Activated CD4-positive, alpha-beta memory T cell treated with anti-CD3 and anti-CD28 coated beads, Interleukin-2, amount 10 ng/mL, durations not matched to agents 7 days and 5 days (primary cell): ENCODE results near the gene ZFAND4. TPM values are rescaled to one million over a fixed set of nuclear protein-coding genes. Genes with fewer than 3 reads are reported as not detected.

Source experiments
- CTCF ChIA-PET: fragments of 350-600 bp; sonication (Branson Sonifier 250); formaldehyde crosslinking; loops from one replicate; lab custom pipeline; 2021; ENCODE audit warnings: antibody characterized with exemption, inconsistent platforms; lab: Charles Lee
- POLR2A ChIA-PET: fragments of 350-600 bp; sonication (Branson Sonifier 250); formaldehyde crosslinking; loops from one replicate; lab custom pipeline; 2021; ENCODE audit warnings: antibody characterized with exemption; lab: Charles Lee
- DNase-seq: peaks from one replicate; pipeline ENCODE4 v3.0.0-alpha.2; 2020
- H3K27ac Mint-ChIP-seq: one replicate; pipeline ENCODE4 v1.8.0; 2021; ENCODE audit warnings: mild to moderate bottlenecking, mixed read lengths
- H3K27me3 Mint-ChIP-seq: one replicate; pipeline ENCODE4 v1.8.0; 2021; ENCODE audit warnings: mixed read lengths
- H3K36me3 Mint-ChIP-seq: one replicate; pipeline ENCODE4 v1.8.0; 2021; ENCODE audit warnings: low read depth, mixed read lengths
- H3K4me1 Mint-ChIP-seq: one replicate; pipeline ENCODE4 v1.8.0; 2021; ENCODE audit warnings: mixed read lengths
- H3K4me3 Mint-ChIP-seq: one replicate; pipeline ENCODE4 v1.8.0; 2021; ENCODE audit warnings: mild to moderate bottlenecking, mixed read lengths
- H3K9me3 Mint-ChIP-seq: one replicate; pipeline ENCODE4 v1.8.0; 2021; ENCODE audit warnings: mixed read lengths
- total RNA-seq, 2 experiments: library from RNA; stranded (reverse); gene quantifications; one replicate each; pipeline ENCODE4 v1.2.3, GENCODE V29; 2021

ZFAND4 gene
- total RNA-seq, 2 experiments from 2014 or later, result 19.6 to 19.7 TPM

DNA sequence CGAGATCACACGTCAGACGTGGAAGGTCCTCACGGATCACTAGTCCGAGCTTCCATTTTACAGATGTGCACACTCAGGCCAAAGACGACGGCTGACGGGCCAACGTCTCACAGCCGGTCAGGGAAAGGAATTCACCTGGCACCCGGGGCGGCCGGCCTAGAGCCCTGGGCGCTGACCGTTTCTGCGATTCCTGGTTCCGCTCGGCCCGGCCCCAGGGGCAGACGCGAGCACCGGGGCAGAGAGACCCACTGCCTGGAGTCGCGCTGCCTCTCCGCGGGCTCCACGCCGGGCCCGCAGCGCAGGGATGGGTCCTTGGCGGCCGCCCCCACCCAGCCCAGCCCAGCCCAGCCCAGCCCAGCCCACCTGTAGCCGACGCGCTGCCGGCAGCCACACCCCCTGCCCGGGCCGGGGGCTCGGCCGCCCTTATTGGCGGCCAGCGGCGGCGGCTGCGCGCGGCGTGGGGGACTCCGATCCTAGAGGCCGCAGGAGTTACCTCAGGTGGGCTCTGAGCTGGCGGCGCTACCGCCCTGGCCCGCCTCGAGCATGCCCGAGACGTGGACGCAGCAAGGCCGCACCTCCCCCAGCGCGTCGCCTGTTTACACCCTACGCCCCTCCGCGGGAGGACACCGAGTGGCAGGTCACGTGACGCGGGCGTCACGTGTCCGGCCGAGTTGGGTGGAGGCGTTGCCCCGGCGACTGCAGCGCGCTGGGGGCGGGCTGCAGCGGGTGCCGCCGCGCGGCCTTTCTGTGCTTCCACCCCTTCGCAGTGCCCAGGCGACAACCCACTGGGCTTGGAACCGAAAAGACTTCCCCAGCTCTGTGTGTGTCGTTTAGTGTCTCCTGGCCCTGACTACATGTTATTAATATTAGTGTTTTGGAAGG, 78.1 kb downstream of the ZFAND4 start:
- Mint-ChIP-seq H3K27ac (peak overlapping the region; percentile 67), H3K27me3 (peaks cover 5% of the 10 kb centered on the region), H3K4me3 (peak overlapping the region; percentile 82), H3K4me1 (peaks cover 34% of the 10 kb centered on the region), H3K36me3 (peaks cover 6% of the 10 kb centered on the region), H3K9me3 (peaks cover 2% of the 10 kb centered on the region)
- ChIA-PET CTCF (interaction anchor here (0.7 kb wide), 1 partner anchor 32 kb away, joined by 3 read pairs; no protein-coding TSS in a partner anchor), POLR2A (interaction anchor here (1.7 to 3.8 kb wide), 2 partner anchors 14 to 175 kb away, joined by 4 to 40 read pairs; no protein-coding TSS in a partner anchor)
- peak; percentile 91 for DNase-seq

DNA sequence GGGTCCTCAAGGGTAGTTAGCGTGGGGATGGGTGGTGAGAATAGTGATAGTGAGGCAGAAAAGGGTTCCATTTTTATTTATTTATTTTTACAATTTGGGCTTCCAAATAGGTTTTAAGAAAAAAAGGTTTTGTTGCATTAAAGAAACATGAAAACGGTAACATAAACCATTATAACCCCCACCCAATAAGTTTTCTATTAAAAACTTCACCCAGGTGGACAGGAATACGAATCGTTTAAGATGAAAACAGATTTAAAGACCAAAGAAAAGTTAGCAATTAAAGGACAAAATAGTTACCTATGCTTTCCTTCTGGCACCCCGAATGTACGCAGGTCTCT, 78.7 kb downstream of the ZFAND4 start:
- Mint-ChIP-seq H3K27ac (peak overlapping the region; percentile 67), H3K27me3 (no peaks in the 10 kb centered on the region), H3K4me1 (peaks cover 34% of the 10 kb centered on the region), H3K9me3 (peaks cover 2% of the 10 kb centered on the region), H3K4me3 (peak overlapping the region; percentile 82), H3K36me3 (peaks cover 6% of the 10 kb centered on the region)
- no peak for DNase-seq
- CTCF ChIA-PET, result interaction anchor here (0.7 kb wide), 1 partner anchor 32 kb away, joined by 3 read pairs; no protein-coding TSS in a partner anchor
- POLR2A ChIA-PET, result interaction anchor here (1.7 to 3.8 kb wide), 2 partner anchors 13 to 174 kb away, joined by 4 to 40 read pairs; no protein-coding TSS in a partner anchor

DNA sequence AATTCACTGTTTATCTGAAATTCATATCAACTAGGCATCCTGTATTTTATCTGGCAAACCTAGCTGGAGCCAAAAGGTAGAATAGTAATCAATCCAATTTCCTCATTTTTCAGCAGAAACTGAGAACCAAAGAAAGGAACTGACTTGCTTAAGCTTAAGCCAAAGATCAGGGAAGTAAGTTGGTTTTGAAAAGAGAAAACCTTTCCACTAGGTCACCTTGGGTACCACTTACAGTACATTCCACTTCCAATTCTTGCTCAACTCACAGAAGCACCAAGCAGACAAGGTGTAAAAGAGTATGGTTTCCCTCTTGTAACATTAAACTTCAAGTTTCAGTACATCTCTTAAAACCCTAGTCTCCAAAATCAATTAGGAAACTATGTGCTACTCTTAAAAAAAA, 79.6 kb downstream of the ZFAND4 start:
- POLR2A ChIA-PET, result interaction anchor here (0.6 to 3.8 kb wide), 2 partner anchors 12 to 438 kb away, joined by 3 to 40 read pairs; no protein-coding TSS in a partner anchor
- Mint-ChIP-seq H3K9me3 (peaks cover 2% of the 10 kb centered on the region), H3K27me3 (no peaks in the 10 kb centered on the region), H3K4me3 (peak overlapping the region; percentile 82), H3K4me1 (peaks cover 34% of the 10 kb centered on the region), H3K36me3 (peaks cover 6% of the 10 kb centered on the region), H3K27ac (no peak overlapping the region)
- CTCF ChIA-PET, result interaction anchor here (1.2 kb wide), 1 partner anchor 12 kb away, joined by 3 read pairs; no protein-coding TSS in a partner anchor
- DNase-seq, result no peak

DNA sequence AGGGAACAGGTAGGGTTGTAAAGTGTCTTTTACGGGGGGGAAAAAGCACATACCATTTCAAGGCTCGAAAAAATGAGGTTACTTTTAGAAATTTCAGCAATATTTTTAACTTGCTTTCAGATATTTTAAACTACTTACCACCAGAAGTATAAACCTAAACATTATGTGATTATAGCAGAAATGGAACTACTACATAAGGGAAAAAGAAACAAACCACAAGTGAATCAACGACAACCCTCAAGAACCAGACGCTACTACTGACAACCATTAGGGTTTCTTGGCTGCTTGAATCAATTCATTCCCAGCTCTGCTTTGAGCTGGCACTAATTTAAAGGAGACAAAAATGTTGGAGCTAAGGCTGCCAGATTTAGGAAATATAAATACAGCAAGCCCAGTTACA, 80.1 kb downstream of the ZFAND4 start:
- peaks cover 8% of the 10 kb centered on the region for H3K36me3 Mint-ChIP-seq
- POLR2A ChIA-PET, result interaction anchor here (3.8 kb wide), 1 partner anchor 12 kb away, joined by 40 read pairs; no protein-coding TSS in a partner anchor
- peaks cover 2% of the 10 kb centered on the region for H3K9me3 Mint-ChIP-seq
- CTCF ChIA-PET, result interaction anchor here (1.2 kb wide), 1 partner anchor 12 kb away, joined by 3 read pairs; no protein-coding TSS in a partner anchor
- H3K27me3 Mint-ChIP-seq, result no peaks in the 10 kb centered on the region
- H3K4me3 Mint-ChIP-seq, result peak overlapping the region; percentile 43
- H3K27ac Mint-ChIP-seq, result peak overlapping the region; percentile 13
- no peak for DNase-seq
- H3K4me1 Mint-ChIP-seq, result peaks cover 34% of the 10 kb centered on the region

DNA sequence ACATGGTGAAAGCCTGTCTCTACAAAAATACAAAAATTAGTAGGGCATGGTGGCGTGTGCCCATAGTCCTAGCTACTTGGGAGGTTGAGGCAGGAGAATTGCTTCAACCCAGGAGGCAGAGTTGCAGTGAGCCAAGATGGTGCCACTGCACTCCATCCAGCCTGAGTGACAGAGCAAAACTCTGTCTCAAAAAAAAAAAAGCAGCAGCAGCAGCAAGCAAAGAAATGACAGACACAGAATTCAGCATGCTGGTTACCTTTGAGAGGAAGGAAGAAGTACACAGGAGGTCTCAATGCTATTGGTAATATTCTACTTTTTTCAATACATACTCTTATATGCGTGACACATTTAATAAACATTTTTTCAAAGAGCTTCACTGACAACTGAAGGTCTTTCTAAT, 81.3 kb downstream of the ZFAND4 start:
- H3K9me3 Mint-ChIP-seq, result peaks cover 7% of the 10 kb centered on the region

DNA sequence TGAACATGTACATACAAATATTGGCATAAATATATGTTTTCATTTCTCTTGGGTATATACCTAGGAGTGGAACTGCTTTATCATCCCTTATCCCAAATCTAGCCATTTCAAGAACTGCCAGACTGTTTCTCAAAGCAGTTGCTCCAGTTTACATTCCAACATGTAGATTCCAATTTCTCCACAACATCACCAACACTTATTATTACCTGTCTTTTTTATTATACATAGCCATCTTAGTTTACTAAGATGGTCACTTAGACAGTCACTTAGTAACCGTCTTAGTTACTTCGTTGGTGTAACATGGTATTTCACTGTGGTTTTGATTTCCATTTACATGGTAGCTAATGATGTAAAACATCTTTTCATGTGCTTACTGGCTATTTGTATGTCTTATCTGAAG, 82.7 kb downstream of the ZFAND4 start:
- H3K27me3 Mint-ChIP-seq, result peaks cover 3% of the 10 kb centered on the region
- no peak for DNase-seq
- peaks cover 25% of the 10 kb centered on the region for H3K4me1 Mint-ChIP-seq
- peaks cover 9% of the 10 kb centered on the region for H3K9me3 Mint-ChIP-seq
- ChIA-PET CTCF (no interaction called here), POLR2A (no interaction called here)
- H3K27ac Mint-ChIP-seq, result no peak overlapping the region
- no peak overlapping the region for H3K4me3 Mint-ChIP-seq
- peaks cover 20% of the 10 kb centered on the region for H3K36me3 Mint-ChIP-seq

More for the DNA sequence above, 81.3 kb downstream of the ZFAND4 start:
- H3K36me3 Mint-ChIP-seq, result peaks cover 12% of the 10 kb centered on the region
- no peak overlapping the region for H3K4me3 Mint-ChIP-seq
- H3K27ac Mint-ChIP-seq, result no peak overlapping the region
- POLR2A ChIA-PET, result no interaction called here
- CTCF ChIA-PET, result no interaction called here
- DNase-seq, result no peak
- H3K27me3 Mint-ChIP-seq, result no peaks in the 10 kb centered on the region
- H3K4me1 Mint-ChIP-seq, result peaks cover 34% of the 10 kb centered on the region

DNA sequence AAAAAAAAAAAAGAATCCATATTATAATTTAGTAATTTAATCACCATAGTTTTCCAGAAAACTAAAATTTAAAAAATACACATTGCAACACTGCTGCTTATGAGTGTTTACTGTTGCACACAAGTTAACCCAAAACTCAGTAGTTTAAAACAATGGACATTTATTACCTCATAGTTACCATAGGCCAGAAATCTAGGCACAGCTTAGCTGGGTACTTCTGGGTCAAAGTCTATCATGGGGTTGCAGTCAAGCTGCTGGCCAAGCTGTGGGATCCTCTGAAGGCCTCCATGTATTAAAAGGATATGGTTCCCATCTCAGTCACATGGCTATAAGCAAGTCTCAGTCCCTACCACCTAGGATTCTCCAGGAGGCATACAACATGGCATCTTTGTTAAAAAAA, 83.6 kb downstream of the ZFAND4 start:
- CTCF ChIA-PET, result no interaction called here
- H3K4me3 Mint-ChIP-seq, result no peak overlapping the region
- POLR2A ChIA-PET, result no interaction called here

DNA sequence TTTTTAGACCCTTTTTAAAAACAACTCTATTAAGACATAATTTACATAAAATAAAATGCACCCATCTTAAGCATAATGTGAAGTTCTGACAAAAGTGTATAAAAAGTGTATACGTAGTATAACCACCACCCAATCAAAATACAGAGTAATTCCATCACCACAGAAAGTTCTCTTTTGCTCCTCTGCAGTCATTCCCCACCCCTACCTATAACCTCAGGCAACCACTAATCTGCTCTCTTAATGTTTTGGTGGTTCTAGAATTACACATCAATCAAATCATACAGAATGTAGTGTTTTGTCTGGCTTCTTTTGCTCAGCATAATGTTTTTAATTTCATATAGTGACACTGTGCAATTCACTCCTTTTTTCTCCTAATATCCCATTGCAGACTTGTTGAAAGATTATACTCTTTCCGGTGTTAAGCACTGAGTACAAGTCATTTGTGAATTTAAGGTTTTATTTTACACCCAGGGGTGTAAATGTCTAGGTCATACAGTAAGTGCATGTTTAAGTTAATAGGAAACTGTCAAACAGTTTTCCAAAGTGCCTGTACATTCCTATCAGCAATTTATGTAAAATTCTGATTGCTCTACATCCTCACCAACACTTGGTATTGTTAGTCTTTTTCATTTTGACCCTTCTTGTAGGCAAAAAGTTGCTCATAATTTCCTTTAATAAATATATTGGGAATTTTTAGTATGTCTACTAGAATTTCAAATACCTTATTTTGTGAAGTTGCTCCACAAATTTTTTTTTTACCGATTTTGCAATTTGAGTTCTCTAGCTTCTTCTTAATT, 86.3 kb downstream of the ZFAND4 start:
- peaks cover 9% of the 10 kb centered on the region for H3K4me1 Mint-ChIP-seq
- DNase-seq, result no peak
- H3K9me3 Mint-ChIP-seq, result peaks cover 9% of the 10 kb centered on the region
- no peak overlapping the region for H3K27ac Mint-ChIP-seq
- H3K27me3 Mint-ChIP-seq, result peaks cover 3% of the 10 kb centered on the region
- H3K4me3 Mint-ChIP-seq, result no peak overlapping the region
- ChIA-PET CTCF (no interaction called here), POLR2A (no interaction called here)
- H3K36me3 Mint-ChIP-seq, result peaks cover 20% of the 10 kb centered on the region

More for the DNA sequence above, 83.6 kb downstream of the ZFAND4 start:
- Mint-ChIP-seq H3K4me1 (peaks cover 22% of the 10 kb centered on the region), H3K36me3 (peaks cover 20% of the 10 kb centered on the region), H3K9me3 (peaks cover 9% of the 10 kb centered on the region), H3K27ac (no peak overlapping the region), H3K27me3 (peaks cover 3% of the 10 kb centered on the region)
- no peak for DNase-seq

DNA sequence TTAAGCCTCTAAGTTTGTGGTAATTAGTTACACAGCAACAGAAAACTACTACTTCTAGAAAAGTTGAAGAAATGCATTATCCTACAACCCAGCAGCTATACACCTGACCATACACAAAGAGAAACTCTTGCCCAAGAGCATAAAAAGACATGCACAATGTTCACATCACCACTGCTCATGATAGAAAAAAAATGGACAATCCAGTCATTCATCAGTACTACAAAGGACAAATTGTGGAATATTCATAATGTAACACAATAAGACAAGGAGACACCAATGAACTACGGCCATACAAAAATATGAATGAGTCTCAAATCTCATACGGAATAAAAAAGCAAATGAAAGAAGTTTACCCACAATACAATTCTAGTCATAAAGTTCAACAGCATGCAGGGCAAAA, 87.4 kb downstream of the ZFAND4 start:
- peaks cover 9% of the 10 kb centered on the region for H3K9me3 Mint-ChIP-seq
- peaks cover 3% of the 10 kb centered on the region for H3K27me3 Mint-ChIP-seq
- peaks cover 20% of the 10 kb centered on the region for H3K4me1 Mint-ChIP-seq
- no peak for DNase-seq
- no peak overlapping the region for H3K4me3 Mint-ChIP-seq
- peaks cover 19% of the 10 kb centered on the region for H3K36me3 Mint-ChIP-seq
- ChIA-PET POLR2A (no interaction called here), CTCF (no interaction called here)
- no peak overlapping the region for H3K27ac Mint-ChIP-seq

DNA sequence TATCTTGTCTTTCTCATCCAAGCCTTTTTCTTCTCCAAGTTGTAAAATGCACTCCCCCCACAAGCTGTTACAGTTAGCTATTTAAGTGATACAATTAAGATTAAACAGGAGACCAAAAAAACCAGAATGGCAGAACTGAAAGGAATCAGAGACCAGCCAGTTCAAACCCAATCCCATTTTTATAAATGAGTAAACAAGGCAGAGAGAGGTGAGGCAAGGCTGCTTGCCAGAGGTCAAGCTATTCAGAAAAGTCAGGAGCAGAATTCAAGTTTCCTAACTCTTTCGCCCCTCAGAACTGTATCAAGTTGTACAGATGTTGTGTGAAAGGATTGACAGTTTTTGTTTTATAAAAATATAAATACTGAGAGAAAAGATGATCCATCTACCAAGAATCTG, 90.2 kb downstream of the ZFAND4 start:
- no peak for DNase-seq
- ChIA-PET POLR2A (interaction anchor here (3.0 to 3.8 kb wide), 2 partner anchors 11 to 25 kb away, joined by 10 to 40 read pairs; no protein-coding TSS in a partner anchor), CTCF (no interaction called here)
- H3K9me3 Mint-ChIP-seq, result peaks cover 7% of the 10 kb centered on the region
- no peak overlapping the region for H3K27ac Mint-ChIP-seq
- no peak overlapping the region for H3K4me3 Mint-ChIP-seq
- H3K27me3 Mint-ChIP-seq, result peaks cover 3% of the 10 kb centered on the region
- peaks cover 12% of the 10 kb centered on the region for H3K36me3 Mint-ChIP-seq
- H3K4me1 Mint-ChIP-seq, result peaks cover 30% of the 10 kb centered on the region

DNA sequence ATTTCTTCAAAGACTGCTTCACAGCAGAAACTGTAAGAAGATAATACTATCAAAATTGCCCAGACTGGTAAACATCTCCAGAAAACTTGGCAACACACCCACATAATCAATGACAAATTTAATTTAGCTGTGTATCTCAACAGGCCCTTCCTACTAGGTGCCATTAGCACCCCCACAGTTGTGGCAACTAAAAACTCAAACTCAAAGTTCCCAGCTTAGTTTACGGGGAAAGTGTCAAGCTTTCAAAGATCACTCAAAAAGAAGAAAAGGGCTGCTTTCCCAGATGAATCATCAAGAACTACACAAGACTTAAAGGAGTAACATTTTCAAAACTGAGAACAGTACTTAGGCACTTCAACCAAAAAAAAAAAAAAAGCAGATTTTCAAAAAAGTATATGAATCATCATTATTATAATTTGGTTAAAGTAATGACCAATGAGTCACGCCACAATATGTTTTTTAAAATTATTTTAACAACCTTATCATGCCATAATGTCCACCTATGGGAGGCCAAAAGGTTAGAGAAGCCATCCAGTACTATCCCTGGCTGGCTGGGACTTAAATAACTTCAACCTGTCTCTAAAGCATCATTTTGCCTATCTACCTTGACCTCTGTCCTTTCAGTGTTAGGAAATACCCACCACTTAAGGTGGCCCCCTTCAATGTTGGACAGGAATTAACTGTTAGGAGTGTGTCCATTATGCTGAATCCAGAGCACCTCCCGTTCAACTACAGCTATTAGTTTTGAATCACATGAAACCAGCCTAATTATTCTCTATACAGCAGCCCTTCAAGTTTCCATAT, 90.8 kb downstream of the ZFAND4 start:
- CTCF ChIA-PET, result interaction anchor here (2.3 kb wide), 1 partner anchor 117 kb away, joined by 13 read pairs; no protein-coding TSS in a partner anchor
- peaks cover 10% of the 10 kb centered on the region for H3K36me3 Mint-ChIP-seq
- no peak overlapping the region for H3K4me3 Mint-ChIP-seq
- H3K27ac Mint-ChIP-seq, result peak overlapping the region; percentile 18
- no peak for DNase-seq
- POLR2A ChIA-PET, result interaction anchor here (0.9 to 3.8 kb wide), 6 partner anchors 12 to 162 kb away, joined by 3 to 40 read pairs (median 10); partner anchors contain the start of gene ZFAND4
- H3K27me3 Mint-ChIP-seq, result peaks cover 3% of the 10 kb centered on the region
- peaks cover 30% of the 10 kb centered on the region for H3K4me1 Mint-ChIP-seq
- H3K9me3 Mint-ChIP-seq, result peaks cover 5% of the 10 kb centered on the region

DNA sequence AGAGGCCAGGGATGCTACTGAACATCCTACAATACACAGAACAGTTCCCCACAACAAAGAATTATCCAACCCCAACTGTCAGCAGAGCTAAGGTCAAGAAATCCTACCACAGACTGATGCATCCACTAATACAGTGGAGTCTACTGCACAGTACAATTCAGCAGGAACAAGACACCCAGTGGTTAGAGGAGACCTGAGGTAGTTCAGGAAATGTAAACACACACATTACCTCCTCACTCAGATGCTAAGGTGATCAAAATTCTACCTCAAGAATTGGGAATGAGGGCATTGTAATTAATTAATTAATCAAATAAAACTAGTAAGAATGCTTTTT, 91.4 kb downstream of the ZFAND4 start:
- Mint-ChIP-seq H3K4me3 (peak overlapping the region; percentile 81), H3K9me3 (peaks cover under 1% of the 10 kb centered on the region), H3K27me3 (peaks cover 3% of the 10 kb centered on the region), H3K4me1 (peaks cover 30% of the 10 kb centered on the region), H3K27ac (peak overlapping the region; percentile 93), H3K36me3 (peaks cover 7% of the 10 kb centered on the region)
- CTCF ChIA-PET, result interaction anchor here (0.8 to 2.3 kb wide), 3 partner anchors 11 to 116 kb away, joined by 3 to 13 read pairs (median 3); no protein-coding TSS in a partner anchor
- no peak for DNase-seq
- POLR2A ChIA-PET, result interaction anchor here (0.9 to 3.8 kb wide), 6 partner anchors 12 to 161 kb away, joined by 3 to 40 read pairs (median 10); partner anchors contain the start of gene ZFAND4
